HL-60/S4 treated with phorbol 12-myristate 13-acetate at 8.2 ng/mL for 4 days and 3 days (cell line): Measurements from ENCODE around the gene KBTBD13.

Experiments
- in situ Hi-C: fragments of 300-500 bp; cut with MboI; formaldehyde crosslinking; loops from 2 replicates; pipeline ENCODE4 v1.15.0; 2022; ENCODE audit warnings: low sequenced_read_pairs

The KBTBD13 gene

GRCh38 chr15:65049418-65049840 is 27.1 kb upstream of the KBTBD13 start:
- in situ Hi-C loops = loop anchor here (25.0 kb wide), 1 partner anchor 238 kb away; the partner anchor contains the start of genes PARP16 and RNU5A-1

GRCh38 chr15:65050270-65050669 is 26.3 kb upstream of the KBTBD13 start:
- in situ Hi-C loops = no loop called here

GRCh38 chr15:65051266-65051665 is 25.3 kb upstream of the KBTBD13 start:
- in situ Hi-C loops = no loop called here

GRCh38 chr15:65052956-65053355 is 23.6 kb upstream of the KBTBD13 start:
- in situ Hi-C loops = no loop called here

- in situ Hi-C loops = no loop called here
Observed at GRCh38 chr15:65054333-65055200, 22.0 kb upstream of the KBTBD13 start.

- in situ Hi-C loops = no loop called here
Observed at GRCh38 chr15:65055201-65055870, 21.2 kb upstream of the KBTBD13 start.

- in situ Hi-C loops = no loop called here
Observed at GRCh38 chr15:65056106-65056505, 20.4 kb upstream of the KBTBD13 start.

- in situ Hi-C loops = no loop called here
Observed at GRCh38 chr15:65056868-65057548, 19.5 kb upstream of the KBTBD13 start.

GRCh38 chr15:65057549-65057940 is 19.0 kb upstream of the KBTBD13 start:
- in situ Hi-C loops = no loop called here

- in situ Hi-C loops = no loop called here
Observed at GRCh38 chr15:65058394-65059368, 17.9 kb upstream of the KBTBD13 start.

- in situ Hi-C loops = no loop called here
Observed at GRCh38 chr15:65059369-65059750, 17.2 kb upstream of the KBTBD13 start.

GRCh38 chr15:65059931-65060596 is 16.5 kb upstream of the KBTBD13 start:
- in situ Hi-C loops = no loop called here

- in situ Hi-C loops = no loop called here
Observed at GRCh38 chr15:65060641-65061397, 15.7 kb upstream of the KBTBD13 start.

GRCh38 chr15:65062061-65062460 is 14.5 kb upstream of the KBTBD13 start:
- in situ Hi-C loops = no loop called here

GRCh38 chr15:65062726-65063125 is 13.8 kb upstream of the KBTBD13 start:
- in situ Hi-C loops = no loop called here

GRCh38 chr15:65066001-65066634 is 10.4 kb upstream of the KBTBD13 start:
- in situ Hi-C loops = no loop called here

GRCh38 chr15:65066635-65067316 is 9.8 kb upstream of the KBTBD13 start:
- in situ Hi-C loops = no loop called here

GRCh38 chr15:65067317-65067644 is 9.3 kb upstream of the KBTBD13 start:
- in situ Hi-C loops = no loop called here
